T-helper 2 cell treated with Interferon-gamma antibody and Interleukin-4, amounts not matched to agents 100 ng/mL and 5 ng/mL, for 36 hours (primary cell): Measurements from ENCODE around the gene TPCN2. TPM values are rescaled to one million over a fixed set of nuclear protein-coding genes. Genes with fewer than 3 reads are reported as not detected.

ENCODE experiments used
- intact Hi-C: fragments of 100-400 bp; cut with micrococcal nuclease; formaldehyde crosslinking; loops from one replicate; pipeline ENCODE4 v1.15.1; 2023
- total RNA-seq: library from RNA; stranded (reverse); gene quantifications from 2 replicates; pipeline ENCODE4 v1.2.3, GENCODE V29; 2022

TPCN2 gene
- total RNA-seq, 1 donor from 2014 or later = 23.3 TPM

- intact Hi-C loops = no loop called here
Observed at GRCh38 chr11:69055598-69056516, 7.1 kb downstream of the TPCN2 start.

GRCh38 chr11:69057236-69057635 is 8.5 kb downstream of the TPCN2 start:
- intact Hi-C loops = no loop called here

- intact Hi-C loops = no loop called here
Observed at GRCh38 chr11:69057801-69058200, 9.1 kb downstream of the TPCN2 start.

GRCh38 chr11:69058511-69059270 is 10.0 kb downstream of the TPCN2 start:
- intact Hi-C loops = no loop called here

- intact Hi-C loops = no loop called here
Observed at GRCh38 chr11:69059429-69059828, 10.7 kb downstream of the TPCN2 start.

- intact Hi-C loops = no loop called here
Observed at GRCh38 chr11:69059985-69060384, 11.3 kb downstream of the TPCN2 start.

- intact Hi-C loops = no loop called here
Observed at GRCh38 chr11:69060806-69061712, 12.3 kb downstream of the TPCN2 start.

- intact Hi-C loops = no loop called here
Observed at GRCh38 chr11:69061713-69062053, 13.0 kb downstream of the TPCN2 start.

- intact Hi-C loops = no loop called here
Observed at GRCh38 chr11:69062169-69062855, 13.6 kb downstream of the TPCN2 start.

GRCh38 chr11:69062873-69063651 is 14.3 kb downstream of the TPCN2 start:
- intact Hi-C loops = no loop called here

- intact Hi-C loops = no loop called here
Observed at GRCh38 chr11:69063652-69064260, 15.0 kb downstream of the TPCN2 start.

- intact Hi-C loops = no loop called here
Observed at GRCh38 chr11:69064394-69064957, 15.7 kb downstream of the TPCN2 start.

GRCh38 chr11:69065147-69065710 is 16.5 kb downstream of the TPCN2 start:
- intact Hi-C loops = no loop called here

- intact Hi-C loops = no loop called here
Observed at GRCh38 chr11:69066122-69067112, 17.7 kb downstream of the TPCN2 start.

GRCh38 chr11:69067200-69067599 is 18.5 kb downstream of the TPCN2 start:
- intact Hi-C loops = no loop called here

GRCh38 chr11:69071086-69071800 is 22.5 kb downstream of the TPCN2 start:
- intact Hi-C loops = no loop called here

GRCh38 chr11:69071956-69072355 is 23.2 kb downstream of the TPCN2 start:
- intact Hi-C loops = no loop called here
